HepG2 (cell line): ENCODE results near the gene RIMBP3C. TPM values are rescaled to one million over a fixed set of nuclear protein-coding genes. Genes with fewer than 3 reads are reported as not detected.
A peak's percentile ranks its signal among the peaks of the same experiment; 100 is the strongest.

Experiments
- ADNP ChIP-seq: sonication (generic); formaldehyde crosslinking; IDR thresholded peaks from 2 replicates; pipeline ENCODE4 v1.4.0; 2020; ENCODE audit warnings: missing genetic modification reagents
- ATF5 ChIP-seq: sonication (generic); formaldehyde crosslinking; IDR thresholded peaks from 2 replicates; pipeline ENCODE4 v1.4.0; 2020; ENCODE audit warnings: mild to moderate bottlenecking, low read depth, missing genetic modification reagents
- ELF1 ChIP-seq: sonication (generic); formaldehyde crosslinking; IDR thresholded peaks from 2 replicates; pipeline ENCODE4 v1.4.0; 2020; ENCODE audit warnings: missing genetic modification reagents
- HOXD1 ChIP-seq: sonication (generic); formaldehyde crosslinking; IDR thresholded peaks from 2 replicates; pipeline ENCODE4 v1.5.0; 2020; ENCODE audit warnings: missing genetic modification reagents
- KDM5A ChIP-seq: fragments of 200-600 bp; sonication (generic); IDR thresholded peaks from 2 replicates; pipeline ENCODE4 v1.7.0; 2018; ENCODE audit warnings: antibody characterized with exemption, mild to moderate bottlenecking, low read length, borderline replicate concordance
- MTF2 ChIP-seq: sonication (generic); formaldehyde crosslinking; IDR thresholded peaks from 2 replicates; pipeline ENCODE4 v1.5.0; 2020; ENCODE audit warnings: missing genetic modification reagents, borderline replicate concordance
- PAF1 ChIP-seq: IDR thresholded peaks from 2 replicates; pipeline ENCODE4 v1.6.1; 2016; ENCODE audit warnings: missing genetic modification reagents, missing compliant biosample characterization
- RBM39 ChIP-seq: fragments of 200-400 bp; formaldehyde crosslinking; IDR thresholded peaks from one replicate; pipeline ENCODE4 v1.6.1; 2018; ENCODE audit warnings: antibody characterized with exemption, mild to moderate bottlenecking, low read depth, low read length; ENCODE audit not compliant: poor library complexity, severe bottlenecking
- RFX1 ChIP-seq: fragments of 450-650 bp; IDR thresholded peaks from 2 replicates; pipeline ENCODE4 v1.6.1; 2017
- RXRB ChIP-seq: IDR thresholded peaks from 2 replicates; pipeline ENCODE4 v1.6.1; 2016; ENCODE audit warnings: borderline replicate concordance, missing genetic modification reagents, missing compliant biosample characterization
- SPEN ChIP-seq: sonication (generic); formaldehyde crosslinking; IDR thresholded peaks from 2 replicates; pipeline ENCODE4 v1.5.1; 2020; ENCODE audit warnings: low read depth, mild to moderate bottlenecking, missing genetic modification reagents
- THYN1 ChIP-seq: sonication (generic); formaldehyde crosslinking; IDR thresholded peaks from 2 replicates; pipeline ENCODE4 v1.8.1; 2023; ENCODE audit warnings: low read depth, mild to moderate bottlenecking, moderate library complexity, missing genetic modification reagents, borderline replicate concordance
- ZBTB26 ChIP-seq: IDR thresholded peaks from 2 replicates; pipeline ENCODE4 v1.6.1; 2016; ENCODE audit warnings: missing compliant biosample characterization, missing genetic modification reagents, borderline replicate concordance
- ZNF282 ChIP-seq: fragments of 450-650 bp; IDR thresholded peaks from 2 replicates; pipeline ENCODE4 v1.6.1; 2018; ENCODE audit not compliant: partially characterized antibody
- ZNF318 ChIP-seq: sonication (generic); formaldehyde crosslinking; IDR thresholded peaks from 2 replicates; pipeline ENCODE4 v1.4.0; 2020; ENCODE audit warnings: mild to moderate bottlenecking, missing genetic modification reagents
- ZNF75D ChIP-seq: sonication (generic); formaldehyde crosslinking; IDR thresholded peaks from 2 replicates; pipeline ENCODE4 v1.8.1; 2023; ENCODE audit warnings: missing genetic modification reagents, mild to moderate bottlenecking, borderline replicate concordance
- ZNF780A ChIP-seq: sonication (generic); formaldehyde crosslinking; IDR thresholded peaks from 2 replicates; pipeline ENCODE4 v1.8.0; 2022; ENCODE audit warnings: mild to moderate bottlenecking, missing genetic modification reagents, moderate library complexity
- ZNF781 ChIP-seq: sonication (generic); formaldehyde crosslinking; IDR thresholded peaks from 2 replicates; pipeline ENCODE4 v1.5.1; 2020; ENCODE audit warnings: borderline replicate concordance, mild to moderate bottlenecking, missing genetic modification reagents; ENCODE audit errors: not compliant biosample characterization
- ZSCAN9 ChIP-seq: IDR thresholded peaks from 2 replicates; pipeline ENCODE4 v1.6.1; 2016; ENCODE audit warnings: borderline replicate concordance
- polyA plus RNA-seq, 8 experiments: library from polyadenylated mRNA; depleted of rRNA in 3 of 8; stranded (reverse) in 7 of 8; unstranded in 1 of 8; fragments of >200 nt; fragmentation: Illumina TruSeq in 4 of 8; extraction: Trizol in 4 of 8; gene quantifications; 2 replicates each; pipeline versions ENCODE4 v1.2.1 to v1.2.3, GENCODE V29; 2011 to 2016; ENCODE audit warnings: low read depth in 4 of 8, missing spikeins in 1 of 8, mixed read lengths in 1 of 8; ENCODE audit not compliant: insufficient read depth in 1 of 8
- total RNA-seq, 5 experiments: library from RNA; depleted of rRNA; stranded (reverse); fragments of >200 nt; fragmentation: Illumina TruSeq; extraction: Trizol; gene quantifications; 2 replicates each; pipeline ENCODE4 v1.2.3, GENCODE V29; 2016; ENCODE audit warnings: low read depth in 1 of 5

The RIMBP3C gene
- total and polyA plus RNA-seq, 2 of the 13 experiments (the other 11 are each of a cell fraction or from before 2014, with no cell fraction given) = 0.15 TPM; not detected in 1

GRCh38 chr22:21567456-21568346 is 16.4 kb upstream of the RIMBP3C start, which contains the start of gene UBE2L3 (continued):
- TF ChIP-seq SPEN (CRISPR knock-in tag) (peak; percentile 91; the same call in 1 of the 2 replicates), ADNP (peak; percentile 68; the same call in 1 of the 2 replicates), HOXD1 (CRISPR knock-in tag) (peak; percentile 82), KDM5A (peak; percentile 83), MTF2 (CRISPR knock-in tag) (no peak), THYN1 (CRISPR knock-in tag) (no peak), ZNF282 (no peak), PAF1 (CRISPR knock-in tag) (no peak), ZNF318 (no peak), ELF1 (CRISPR knock-in tag) (peak; percentile 98), RXRB (CRISPR knock-in tag) (peak; percentile 41; the same call in 1 of the 2 replicates), ZNF781 (CRISPR knock-in tag) (peak; percentile 59), ZNF75D (CRISPR knock-in tag) (peak; percentile 81; the same call in 1 of the 2 replicates), RFX1 (no peak), ZSCAN9 (peak; percentile 63; the same call in 1 of the 2 replicates), ZBTB26 (CRISPR knock-in tag) (peak; percentile 44; the same call in 1 of the 2 replicates), ATF5 (CRISPR knock-in tag) (no peak), RBM39 (peak; percentile 91), ZNF780A (no peak)
